ENCODE data around the gene AP2M1. TPM values are rescaled to one million over a fixed set of nuclear protein-coding genes. Genes with fewer than 3 reads are reported as not detected.

The AP2M1 gene
- total and polyA plus RNA-seq, 2 of the 13 experiments (the other 11 are each of a cell fraction or from before 2014, with no cell fraction given), result 126 to 146 TPM

DNA sequence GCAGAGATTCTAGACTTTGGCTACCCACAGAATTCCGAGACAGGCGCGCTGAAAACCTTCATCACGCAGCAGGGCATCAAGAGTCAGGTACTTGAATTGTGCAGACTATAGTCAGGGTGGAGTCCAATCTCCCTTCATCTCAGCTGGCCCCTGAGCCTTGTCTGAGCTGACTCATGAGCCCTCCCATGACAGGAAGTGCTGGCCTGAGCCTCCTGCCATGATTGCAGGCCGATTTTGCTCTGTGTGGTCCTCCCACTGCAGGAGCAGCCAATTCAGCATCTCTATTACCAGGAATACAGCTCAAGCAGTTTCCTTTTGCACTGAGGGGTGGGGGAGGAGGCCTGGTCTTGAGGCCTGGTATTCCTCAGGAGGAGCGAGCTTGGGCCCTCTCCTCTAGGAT lies 5.5 kb downstream of the AP2M1 start:
- in situ Hi-C loops (cut with HindIII; ENCODE audit: extremely low pct_ligation_motif_present, low pct_unique_long_range_greater_than_20kb) (no loop called here), intact Hi-C loops (cut with micrococcal nuclease; ENCODE audit: unreplicated experiment) (no loop called here)
- no peaks in the 10 kb centered on the region for H3K9me3 ChIP-seq (ENCODE audit: low read length)
- H3K27ac ChIP-seq (ENCODE audit: extremely low read length, insufficient read depth, low read length), result no peak overlapping the region
- H3K27me3 ChIP-seq (ENCODE audit: control insufficient read depth in 1 of 2, insufficient read depth in 2 of 2, low read length in 2 of 2), result no peaks in the 10 kb centered on the region; a peak in 1 of 5 replicates
- WGBS (ENCODE audit: low lambda C conversion rate), result 96% methylated on average over 4 of the region's 6 CpGs
- FAIRE-seq (no peak), DNase-seq (ENCODE audit: low spot score) (no peak), ATAC-seq (no peak)
- H3K4me1 ChIP-seq (ENCODE audit: insufficient read depth, low read length), result peaks cover 20% of the 10 kb centered on the region
- POLR2A ChIA-PET, result interaction anchor here (0.7 kb wide), 1 partner anchor 28 kb away, joined by 3 read pairs; no protein-coding TSS in a partner anchor
- H3K4me2 ChIP-seq (ENCODE audit: low read depth, low read length), result no peak overlapping the region
- H3K79me2 ChIP-seq (ENCODE audit: insufficient read depth, low read length), result peaks cover 16% of the 10 kb centered on the region
- no peak overlapping the region for H3K4me3 ChIP-seq (replicated peaks in 1 of 3; ENCODE audit: insufficient read depth in 1 of 3, low read depth in 2 of 3, low read length in 3 of 3)
- TF ChIP-seq, protein P1, sequence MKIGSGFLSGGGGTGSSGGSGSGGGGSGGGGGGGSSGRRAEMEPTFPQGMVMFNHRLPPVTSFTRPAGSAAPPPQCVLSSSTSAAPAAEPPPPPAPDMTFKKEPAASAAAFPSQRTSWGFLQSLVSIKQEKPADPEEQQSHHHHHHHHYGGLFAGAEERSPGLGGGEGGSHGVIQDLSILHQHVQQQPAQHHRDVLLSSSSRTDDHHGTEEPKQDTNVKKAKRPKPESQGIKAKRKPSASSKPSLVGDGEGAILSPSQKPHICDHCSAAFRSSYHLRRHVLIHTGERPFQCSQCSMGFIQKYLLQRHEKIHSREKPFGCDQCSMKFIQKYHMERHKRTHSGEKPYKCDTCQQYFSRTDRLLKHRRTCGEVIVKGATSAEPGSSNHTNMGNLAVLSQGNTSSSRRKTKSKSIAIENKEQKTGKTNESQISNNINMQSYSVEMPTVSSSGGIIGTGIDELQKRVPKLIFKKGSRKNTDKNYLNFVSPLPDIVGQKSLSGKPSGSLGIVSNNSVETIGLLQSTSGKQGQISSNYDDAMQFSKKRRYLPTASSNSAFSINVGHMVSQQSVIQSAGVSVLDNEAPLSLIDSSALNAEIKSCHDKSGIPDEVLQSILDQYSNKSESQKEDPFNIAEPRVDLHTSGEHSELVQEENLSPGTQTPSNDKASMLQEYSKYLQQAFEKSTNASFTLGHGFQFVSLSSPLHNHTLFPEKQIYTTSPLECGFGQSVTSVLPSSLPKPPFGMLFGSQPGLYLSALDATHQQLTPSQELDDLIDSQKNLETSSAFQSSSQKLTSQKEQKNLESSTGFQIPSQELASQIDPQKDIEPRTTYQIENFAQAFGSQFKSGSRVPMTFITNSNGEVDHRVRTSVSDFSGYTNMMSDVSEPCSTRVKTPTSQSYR (CRISPR knock-in tag; IDR thresholded peaks at IDR 0.05; ENCODE audit: borderline replicate concordance), result no peak
- TF ChIP-seq, protein P2, sequence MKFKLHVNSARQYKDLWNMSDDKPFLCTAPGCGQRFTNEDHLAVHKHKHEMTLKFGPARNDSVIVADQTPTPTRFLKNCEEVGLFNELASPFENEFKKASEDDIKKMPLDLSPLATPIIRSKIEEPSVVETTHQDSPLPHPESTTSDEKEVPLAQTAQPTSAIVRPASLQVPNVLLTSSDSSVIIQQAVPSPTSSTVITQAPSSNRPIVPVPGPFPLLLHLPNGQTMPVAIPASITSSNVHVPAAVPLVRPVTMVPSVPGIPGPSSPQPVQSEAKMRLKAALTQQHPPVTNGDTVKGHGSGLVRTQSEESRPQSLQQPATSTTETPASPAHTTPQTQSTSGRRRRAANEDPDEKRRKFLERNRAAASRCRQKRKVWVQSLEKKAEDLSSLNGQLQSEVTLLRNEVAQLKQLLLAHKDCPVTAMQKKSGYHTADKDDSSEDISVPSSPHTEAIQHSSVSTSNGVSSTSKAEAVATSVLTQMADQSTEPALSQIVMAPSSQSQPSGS (CRISPR knock-in tag; IDR thresholded peaks at IDR 0.05), result no peak
- no peak for TF ChIP-seq ATF7-NPFF (CRISPR knock-in tag; IDR thresholded peaks at IDR 0.05; ENCODE audit: low read depth)
- TF ChIP-seq ZKSCAN5 (CRISPR knock-in tag; IDR thresholded peaks at IDR 0.05), result no peak
- TF ChIP-seq CENPBD1 (CRISPR knock-in tag; IDR thresholded peaks at IDR 0.05; ENCODE audit: borderline replicate concordance, low read depth), result no peak
- no peak for TF ChIP-seq ZFX (CRISPR knock-in tag; IDR thresholded peaks at IDR 0.05; ENCODE audit: low read depth)
- TF ChIP-seq ZNF101 (CRISPR knock-in tag; IDR thresholded peaks at IDR 0.05; ENCODE audit: borderline replicate concordance, low read depth), result no peak
- CTCF ChIA-PET (ENCODE audit: low intra/inter-chr PET ratio, low total read pairs), result no interaction called here
- no peaks in the 10 kb centered on the region; the same call in 1 of the 2 replicates for H4K20me1 ChIP-seq (ENCODE audit: insufficient read depth, low read length)
- peaks cover 55 to 70% of the 10 kb centered on the region in 2 experiments for H3K36me3 ChIP-seq (replicated peaks in 1 of 2; ENCODE audit: control insufficient read depth in 1 of 2, insufficient read depth in 2 of 2, low read length in 2 of 2)
- BruUV-seq (replicated peaks), result no TSS peak
- no peak overlapping the region for H3K9ac ChIP-seq (ENCODE audit: insufficient read depth, low read depth, low read length)
- no peak overlapping the region for H2AFZ ChIP-seq (ENCODE audit: low read length)
